HEK293 (cell line): Measurements from ENCODE around the gene GCLM.

ENCODE experiments used
- YY1 ChIP-seq: fragments of 450-650 bp; formaldehyde crosslinking; IDR thresholded peaks from 2 replicates; pipeline ENCODE4 v1.5.1; 2018; ENCODE audit warnings: missing biosample characterization, missing genetic modification characterization
- ZNF155 ChIP-seq: fragments of 450-650 bp; formaldehyde crosslinking; IDR thresholded peaks from 2 replicates; pipeline ENCODE4 v1.5.1; 2016; ENCODE audit warnings: missing biosample characterization, missing genetic modification characterization
- ZNF302 ChIP-seq: fragments of 450-650 bp; formaldehyde crosslinking; IDR thresholded peaks from 2 replicates; pipeline ENCODE4 v1.5.1; 2016; ENCODE audit warnings: missing biosample characterization, missing genetic modification characterization, low read depth
- ZNF529 ChIP-seq: fragments of 450-650 bp; formaldehyde crosslinking; IDR thresholded peaks from 2 replicates; pipeline ENCODE4 v1.5.1; 2017; ENCODE audit warnings: missing genetic modification characterization, missing biosample characterization; ENCODE audit not compliant: insufficient replicate concordance
- ZSCAN30 ChIP-seq: fragments of 450-650 bp; IDR thresholded peaks from 2 replicates; pipeline ENCODE4 v1.5.1; 2018; ENCODE audit warnings: missing biosample characterization, mild to moderate bottlenecking, missing genetic modification characterization, moderate library complexity
- TF ChIP-seq, protein P1 (sequence below): fragments of 450-650 bp; formaldehyde crosslinking; IDR thresholded peaks from 2 replicates; pipeline ENCODE4 v1.5.1; 2016; ENCODE audit warnings: missing biosample characterization, missing genetic modification characterization
- TF ChIP-seq, protein P2 (sequence below): fragments of 450-650 bp; formaldehyde crosslinking; IDR thresholded peaks from 2 replicates; pipeline ENCODE4 v1.5.1; 2016; ENCODE audit warnings: missing biosample characterization, missing genetic modification characterization

DNA sequence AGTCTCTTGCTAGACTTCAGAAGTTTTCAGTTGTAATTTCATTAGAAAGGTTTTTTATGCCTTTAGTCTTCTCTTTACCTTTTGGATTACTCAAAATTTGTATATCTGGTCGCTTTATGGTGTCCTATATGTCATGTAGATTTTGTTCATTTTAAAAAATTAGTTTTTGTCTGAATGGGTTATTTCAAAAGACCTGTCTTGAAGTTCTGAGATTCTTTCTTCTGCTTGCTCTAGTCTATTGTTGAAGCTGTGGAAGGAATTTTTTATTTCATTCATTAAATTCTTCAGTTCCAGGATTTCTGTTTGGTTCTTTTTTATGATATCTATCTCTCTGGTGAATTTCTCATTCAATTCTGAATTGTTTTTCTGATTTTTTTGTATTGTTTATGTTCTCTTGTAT lies 46.5 kb upstream of the GCLM start:
- no peak for TF ChIP-seq ZNF302 (tag by site-specific recombination)
- no peak for TF ChIP-seq ZNF529
- TF ChIP-seq, protein P1, sequence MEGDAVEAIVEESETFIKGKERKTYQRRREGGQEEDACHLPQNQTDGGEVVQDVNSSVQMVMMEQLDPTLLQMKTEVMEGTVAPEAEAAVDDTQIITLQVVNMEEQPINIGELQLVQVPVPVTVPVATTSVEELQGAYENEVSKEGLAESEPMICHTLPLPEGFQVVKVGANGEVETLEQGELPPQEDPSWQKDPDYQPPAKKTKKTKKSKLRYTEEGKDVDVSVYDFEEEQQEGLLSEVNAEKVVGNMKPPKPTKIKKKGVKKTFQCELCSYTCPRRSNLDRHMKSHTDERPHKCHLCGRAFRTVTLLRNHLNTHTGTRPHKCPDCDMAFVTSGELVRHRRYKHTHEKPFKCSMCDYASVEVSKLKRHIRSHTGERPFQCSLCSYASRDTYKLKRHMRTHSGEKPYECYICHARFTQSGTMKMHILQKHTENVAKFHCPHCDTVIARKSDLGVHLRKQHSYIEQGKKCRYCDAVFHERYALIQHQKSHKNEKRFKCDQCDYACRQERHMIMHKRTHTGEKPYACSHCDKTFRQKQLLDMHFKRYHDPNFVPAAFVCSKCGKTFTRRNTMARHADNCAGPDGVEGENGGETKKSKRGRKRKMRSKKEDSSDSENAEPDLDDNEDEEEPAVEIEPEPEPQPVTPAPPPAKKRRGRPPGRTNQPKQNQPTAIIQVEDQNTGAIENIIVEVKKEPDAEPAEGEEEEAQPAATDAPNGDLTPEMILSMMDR (tag by site-specific recombination) = no peak
- TF ChIP-seq ZNF155 (tag by site-specific recombination) = no peak
- TF ChIP-seq, protein P2, sequence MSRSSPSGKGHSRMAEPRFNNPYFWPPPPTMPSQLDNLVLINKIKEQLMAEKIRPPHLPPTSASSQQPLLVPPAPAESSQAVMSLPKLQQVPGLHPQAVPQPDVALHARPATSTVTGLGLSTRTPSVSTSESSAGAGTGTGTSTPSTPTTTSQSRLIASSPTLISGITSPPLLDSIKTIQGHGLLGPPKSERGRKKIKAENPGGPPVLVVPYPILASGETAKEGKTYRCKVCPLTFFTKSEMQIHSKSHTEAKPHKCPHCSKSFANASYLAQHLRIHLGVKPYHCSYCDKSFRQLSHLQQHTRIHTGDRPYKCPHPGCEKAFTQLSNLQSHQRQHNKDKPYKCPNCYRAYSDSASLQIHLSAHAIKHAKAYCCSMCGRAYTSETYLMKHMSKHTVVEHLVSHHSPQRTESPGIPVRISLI = no peak
- no peak for TF ChIP-seq YY1 (tag by site-specific recombination)
- TF ChIP-seq ZSCAN30 (tag by site-specific recombination) = no peak
